ENCODE measurements around the gene RIPOR2. TPM values are rescaled to one million over a fixed set of nuclear protein-coding genes. Genes with fewer than 3 reads are reported as not detected.

Gene RIPOR2
- total and polyA plus RNA-seq, 2 of the 13 experiments (the other 11 are each of a cell fraction or from before 2014, with no cell fraction given) = 0.02 to 0.05 TPM

DNA sequence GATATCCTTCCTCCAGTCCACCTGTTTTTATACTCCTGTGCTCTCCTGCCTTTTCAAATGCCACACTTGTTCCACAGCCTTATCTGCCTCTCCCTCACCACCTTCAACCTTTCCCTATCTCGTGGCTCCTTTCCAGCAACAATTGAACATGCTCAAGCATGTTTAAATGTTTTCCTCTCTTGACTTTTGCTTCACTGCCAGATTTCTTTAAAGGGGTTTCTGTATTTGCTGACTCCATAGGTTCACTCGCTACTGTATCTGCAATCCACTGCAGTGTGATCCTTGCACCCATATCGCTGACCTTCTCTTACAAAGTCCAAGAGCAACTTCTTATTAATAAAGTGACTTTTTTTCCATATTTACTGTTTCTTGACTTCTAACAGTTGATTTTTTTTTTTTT lies 172.2 kb downstream of the RIPOR2 start (continued):
- TF ChIP-seq, protein P1, sequence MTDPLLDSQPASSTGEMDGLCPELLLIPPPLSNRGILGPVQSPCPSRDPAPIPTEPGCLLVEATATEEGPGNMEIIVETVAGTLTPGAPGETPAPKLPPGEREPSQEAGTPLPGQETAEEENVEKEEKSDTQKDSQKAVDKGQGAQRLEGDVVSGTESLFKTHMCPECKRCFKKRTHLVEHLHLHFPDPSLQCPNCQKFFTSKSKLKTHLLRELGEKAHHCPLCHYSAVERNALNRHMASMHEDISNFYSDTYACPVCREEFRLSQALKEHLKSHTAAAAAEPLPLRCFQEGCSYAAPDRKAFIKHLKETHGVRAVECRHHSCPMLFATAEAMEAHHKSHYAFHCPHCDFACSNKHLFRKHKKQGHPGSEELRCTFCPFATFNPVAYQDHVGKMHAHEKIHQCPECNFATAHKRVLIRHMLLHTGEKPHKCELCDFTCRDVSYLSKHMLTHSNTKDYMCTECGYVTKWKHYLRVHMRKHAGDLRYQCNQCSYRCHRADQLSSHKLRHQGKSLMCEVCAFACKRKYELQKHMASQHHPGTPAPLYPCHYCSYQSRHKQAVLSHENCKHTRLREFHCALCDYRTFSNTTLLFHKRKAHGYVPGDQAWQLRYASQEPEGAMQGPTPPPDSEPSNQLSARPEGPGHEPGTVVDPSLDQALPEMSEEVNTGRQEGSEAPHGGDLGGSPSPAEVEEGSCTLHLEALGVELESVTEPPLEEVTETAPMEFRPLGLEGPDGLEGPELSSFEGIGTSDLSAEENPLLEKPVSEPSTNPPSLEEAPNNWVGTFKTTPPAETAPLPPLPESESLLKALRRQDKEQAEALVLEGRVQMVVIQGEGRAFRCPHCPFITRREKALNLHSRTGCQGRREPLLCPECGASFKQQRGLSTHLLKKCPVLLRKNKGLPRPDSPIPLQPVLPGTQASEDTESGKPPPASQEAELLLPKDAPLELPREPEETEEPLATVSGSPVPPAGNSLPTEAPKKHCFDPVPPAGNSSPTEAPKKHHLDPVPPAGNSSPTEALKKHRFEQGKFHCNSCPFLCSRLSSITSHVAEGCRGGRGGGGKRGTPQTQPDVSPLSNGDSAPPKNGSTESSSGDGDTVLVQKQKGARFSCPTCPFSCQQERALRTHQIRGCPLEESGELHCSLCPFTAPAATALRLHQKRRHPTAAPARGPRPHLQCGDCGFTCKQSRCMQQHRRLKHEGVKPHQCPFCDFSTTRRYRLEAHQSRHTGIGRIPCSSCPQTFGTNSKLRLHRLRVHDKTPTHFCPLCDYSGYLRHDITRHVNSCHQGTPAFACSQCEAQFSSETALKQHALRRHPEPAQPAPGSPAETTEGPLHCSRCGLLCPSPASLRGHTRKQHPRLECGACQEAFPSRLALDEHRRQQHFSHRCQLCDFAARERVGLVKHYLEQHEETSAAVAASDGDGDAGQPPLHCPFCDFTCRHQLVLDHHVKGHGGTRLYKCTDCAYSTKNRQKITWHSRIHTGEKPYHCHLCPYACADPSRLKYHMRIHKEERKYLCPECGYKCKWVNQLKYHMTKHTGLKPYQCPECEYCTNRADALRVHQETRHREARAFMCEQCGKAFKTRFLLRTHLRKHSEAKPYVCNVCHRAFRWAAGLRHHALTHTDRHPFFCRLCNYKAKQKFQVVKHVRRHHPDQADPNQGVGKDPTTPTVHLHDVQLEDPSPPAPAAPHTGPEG (CRISPR knock-in tag; IDR thresholded peaks at IDR 0.05) = no peak
- no peak for TF ChIP-seq ZNF766 (CRISPR knock-in tag; IDR thresholded peaks at IDR 0.05; ENCODE audit: borderline replicate concordance)
- TF ChIP-seq ZNF629 (CRISPR knock-in tag; conservative IDR thresholded peaks at IDR 0.05) = peak; percentile 57; the same call in 1 of the 2 replicates
- TF ChIP-seq KMT2B (CRISPR knock-in tag; IDR thresholded peaks at IDR 0.05) = no peak
- TF ChIP-seq, protein P2, sequence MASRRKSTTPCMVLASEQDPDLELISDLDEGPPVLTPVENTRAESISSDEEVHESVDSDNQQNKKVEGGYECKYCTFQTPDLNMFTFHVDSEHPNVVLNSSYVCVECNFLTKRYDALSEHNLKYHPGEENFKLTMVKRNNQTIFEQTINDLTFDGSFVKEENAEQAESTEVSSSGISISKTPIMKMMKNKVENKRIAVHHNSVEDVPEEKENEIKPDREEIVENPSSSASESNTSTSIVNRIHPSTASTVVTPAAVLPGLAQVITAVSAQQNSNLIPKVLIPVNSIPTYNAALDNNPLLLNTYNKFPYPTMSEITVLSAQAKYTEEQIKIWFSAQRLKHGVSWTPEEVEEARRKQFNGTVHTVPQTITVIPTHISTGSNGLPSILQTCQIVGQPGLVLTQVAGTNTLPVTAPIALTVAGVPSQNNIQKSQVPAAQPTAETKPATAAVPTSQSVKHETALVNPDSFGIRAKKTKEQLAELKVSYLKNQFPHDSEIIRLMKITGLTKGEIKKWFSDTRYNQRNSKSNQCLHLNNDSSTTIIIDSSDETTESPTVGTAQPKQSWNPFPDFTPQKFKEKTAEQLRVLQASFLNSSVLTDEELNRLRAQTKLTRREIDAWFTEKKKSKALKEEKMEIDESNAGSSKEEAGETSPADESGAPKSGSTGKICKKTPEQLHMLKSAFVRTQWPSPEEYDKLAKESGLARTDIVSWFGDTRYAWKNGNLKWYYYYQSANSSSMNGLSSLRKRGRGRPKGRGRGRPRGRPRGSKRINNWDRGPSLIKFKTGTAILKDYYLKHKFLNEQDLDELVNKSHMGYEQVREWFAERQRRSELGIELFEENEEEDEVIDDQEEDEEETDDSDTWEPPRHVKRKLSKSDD (CRISPR knock-in tag; IDR thresholded peaks at IDR 0.05; ENCODE audit: low read depth) = no peak
- no peak for TF ChIP-seq ZNF329 (CRISPR knock-in tag; IDR thresholded peaks at IDR 0.05; ENCODE audit: low read depth)
- TF ChIP-seq GATAD2A (CRISPR knock-in tag; IDR thresholded peaks at IDR 0.05) = peak; percentile 41
- TF ChIP-seq, protein P3, sequence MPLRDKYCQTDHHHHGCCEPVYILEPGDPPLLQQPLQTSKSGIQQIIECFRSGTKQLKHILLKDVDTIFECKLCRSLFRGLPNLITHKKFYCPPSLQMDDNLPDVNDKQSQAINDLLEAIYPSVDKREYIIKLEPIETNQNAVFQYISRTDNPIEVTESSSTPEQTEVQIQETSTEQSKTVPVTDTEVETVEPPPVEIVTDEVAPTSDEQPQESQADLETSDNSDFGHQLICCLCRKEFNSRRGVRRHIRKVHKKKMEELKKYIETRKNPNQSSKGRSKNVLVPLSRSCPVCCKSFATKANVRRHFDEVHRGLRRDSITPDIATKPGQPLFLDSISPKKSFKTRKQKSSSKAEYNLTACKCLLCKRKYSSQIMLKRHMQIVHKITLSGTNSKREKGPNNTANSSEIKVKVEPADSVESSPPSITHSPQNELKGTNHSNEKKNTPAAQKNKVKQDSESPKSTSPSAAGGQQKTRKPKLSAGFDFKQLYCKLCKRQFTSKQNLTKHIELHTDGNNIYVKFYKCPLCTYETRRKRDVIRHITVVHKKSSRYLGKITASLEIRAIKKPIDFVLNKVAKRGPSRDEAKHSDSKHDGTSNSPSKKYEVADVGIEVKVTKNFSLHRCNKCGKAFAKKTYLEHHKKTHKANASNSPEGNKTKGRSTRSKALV (CRISPR knock-in tag; IDR thresholded peaks at IDR 0.05) = no peak
- no peak for TF ChIP-seq RFX3 (CRISPR knock-in tag; IDR thresholded peaks at IDR 0.05)
- TF ChIP-seq ZNF10 (CRISPR knock-in tag; IDR thresholded peaks at IDR 0.05; ENCODE audit: borderline replicate concordance, low read depth) = no peak
- TF ChIP-seq ZNF432 (CRISPR knock-in tag; IDR thresholded peaks at IDR 0.05; ENCODE audit: borderline replicate concordance) = no peak
- TF ChIP-seq, protein P4, sequence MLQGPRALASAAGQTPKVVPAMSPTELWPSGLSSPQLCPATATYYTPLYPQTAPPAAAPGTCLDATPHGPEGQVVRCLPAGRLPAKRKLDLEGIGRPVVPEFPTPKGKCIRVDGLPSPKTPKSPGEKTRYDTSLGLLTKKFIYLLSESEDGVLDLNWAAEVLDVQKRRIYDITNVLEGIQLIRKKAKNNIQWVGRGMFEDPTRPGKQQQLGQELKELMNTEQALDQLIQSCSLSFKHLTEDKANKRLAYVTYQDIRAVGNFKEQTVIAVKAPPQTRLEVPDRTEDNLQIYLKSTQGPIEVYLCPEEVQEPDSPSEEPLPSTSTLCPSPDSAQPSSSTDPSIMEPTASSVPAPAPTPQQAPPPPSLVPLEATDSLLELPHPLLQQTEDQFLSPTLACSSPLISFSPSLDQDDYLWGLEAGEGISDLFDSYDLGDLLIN (CRISPR knock-in tag; IDR thresholded peaks at IDR 0.05; ENCODE audit: borderline replicate concordance) = no peak
- TF ChIP-seq CC2D1A (CRISPR knock-in tag; IDR thresholded peaks at IDR 0.05) = no peak
- no peak for TF ChIP-seq ZNF337 (CRISPR knock-in tag; IDR thresholded peaks at IDR 0.05; ENCODE audit: borderline replicate concordance, low read depth)
- no peak for TF ChIP-seq ZKSCAN8 (CRISPR knock-in tag; IDR thresholded peaks at IDR 0.05; ENCODE audit: borderline replicate concordance)
- TF ChIP-seq, protein P5, sequence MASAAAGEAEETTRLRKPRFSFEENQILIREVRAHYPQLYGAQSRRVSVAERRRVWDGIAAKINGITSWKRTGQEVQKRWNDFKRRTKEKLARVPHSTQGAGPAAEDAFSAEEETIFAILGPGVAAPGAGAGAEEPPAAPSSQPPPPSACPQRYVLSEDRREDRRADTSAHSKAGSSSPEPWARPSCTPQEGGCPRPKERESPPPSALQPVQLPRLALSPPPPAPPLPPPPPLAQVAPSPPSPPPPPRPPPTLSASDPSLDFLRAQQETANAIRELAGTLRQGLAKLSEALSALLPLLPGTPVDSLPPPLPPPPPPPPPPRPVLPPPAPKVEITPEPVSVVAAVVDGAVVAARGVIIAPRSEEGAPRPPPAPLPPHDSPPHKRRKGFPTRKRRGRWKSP (CRISPR knock-in tag; IDR thresholded peaks at IDR 0.05) = no peak
